Fibroblast of skin of back (primary cell): Measurements from ENCODE around the gene EPM2A. TPM values are rescaled to one million over a fixed set of nuclear protein-coding genes. Genes with fewer than 3 reads are reported as not detected.
"Not testable (repeated sequence)": the region's sequence is repeated elsewhere in the genome, so short reads cannot be mapped to it uniquely, and the experiment has no call there.

Source experiments
- DNase-seq: peaks from one replicate; pipeline ENCODE4 v3.0.0-alpha.2; 2013
- polyA plus RNA-seq, 2 experiments: library from polyadenylated mRNA; unstranded; fragments of 120-200 nt; gene quantifications; one replicate each; pipeline ENCODE4 v1.2.1, GENCODE V29; 2013; ENCODE audit not compliant: insufficient read length in 2 of 2

EPM2A gene
- 3.4 TPM for polyA plus RNA-seq (2013, experiment 1 of 2; ENCODE audit: insufficient read length)
- 4.4 TPM for polyA plus RNA-seq (2013, experiment 2 of 2; ENCODE audit: insufficient read length)

GRCh38 chr6:145735356-145736165 lies at the start of gene EPM2A:
TSS of gene EPM2A (minus strand) at chr6:145735520. CDS start at chr6:145735498, 22 bp downstream.
- DNase-seq: peak; percentile 86

- no peak for DNase-seq
Measured at GRCh38 chr6:145784683-145785082, 49.4 kb upstream of the EPM2A start.

- no peak for DNase-seq
Measured at GRCh38 chr6:145783796-145784195, 48.5 kb upstream of the EPM2A start.

GRCh38 chr6:145772846-145773245 lies 37.5 kb upstream of the EPM2A start:
- DNase-seq: no peak

DNA sequence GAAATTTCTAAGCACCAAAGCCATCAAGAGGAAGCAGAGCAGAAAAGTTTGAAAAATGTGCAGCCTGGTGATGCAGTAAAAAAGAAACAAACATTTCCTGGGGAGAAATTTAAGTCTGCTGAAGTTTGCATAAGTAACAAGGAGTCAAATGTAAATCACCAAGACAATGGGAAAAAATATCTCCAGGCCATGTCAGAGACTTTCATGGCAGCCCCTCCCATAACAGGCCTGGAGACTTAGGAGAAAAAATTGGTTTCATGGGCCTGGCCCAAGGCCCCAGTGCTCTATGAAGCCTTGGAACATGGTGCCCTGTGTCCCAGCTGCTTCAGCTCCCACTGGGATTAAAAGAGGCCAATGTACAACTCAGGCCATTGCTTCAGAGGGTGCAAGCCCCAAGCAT lies 30.1 kb upstream of the EPM2A start:
- DNase-seq: no peak

DNA sequence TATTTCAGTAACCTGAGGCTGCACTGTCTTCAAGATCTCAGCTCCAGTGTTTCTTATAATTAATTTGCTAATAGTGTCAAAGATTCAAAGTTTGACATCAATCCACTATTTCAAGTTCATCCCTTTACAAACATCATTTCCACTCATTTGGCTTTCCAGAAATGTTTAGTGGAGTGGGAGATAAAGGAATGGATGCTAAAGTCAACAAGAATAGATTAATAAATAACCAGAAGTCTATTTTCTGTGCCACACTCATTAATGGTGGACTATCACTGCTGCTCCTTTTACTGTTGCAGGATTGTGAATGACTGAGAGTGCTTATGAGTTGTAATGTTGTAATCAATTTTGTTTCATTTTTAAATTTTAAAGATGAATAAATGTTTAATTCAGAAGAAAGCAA lies 28.4 kb upstream of the EPM2A start:
- no peak for DNase-seq

DNA sequence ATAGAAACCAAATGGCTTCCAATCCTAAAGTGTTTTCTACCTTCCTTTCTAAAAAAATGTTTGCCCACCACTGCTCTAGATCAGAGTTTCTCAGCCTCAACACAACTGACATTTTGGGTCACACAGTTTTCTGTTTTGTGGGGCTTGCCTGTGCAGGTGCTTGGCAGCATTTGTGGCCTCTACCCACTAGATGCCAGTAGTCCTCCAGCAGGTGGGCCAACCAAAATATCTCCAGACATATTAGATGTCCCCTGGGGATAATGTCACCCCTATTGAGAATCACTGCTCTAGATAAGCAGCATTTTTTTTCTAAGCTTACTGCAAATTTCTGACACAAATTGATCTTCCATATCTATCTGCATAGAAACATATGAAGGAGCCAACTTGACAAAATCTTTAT lies 26.3 kb upstream of the EPM2A start:
- DNase-seq: no peak

DNA sequence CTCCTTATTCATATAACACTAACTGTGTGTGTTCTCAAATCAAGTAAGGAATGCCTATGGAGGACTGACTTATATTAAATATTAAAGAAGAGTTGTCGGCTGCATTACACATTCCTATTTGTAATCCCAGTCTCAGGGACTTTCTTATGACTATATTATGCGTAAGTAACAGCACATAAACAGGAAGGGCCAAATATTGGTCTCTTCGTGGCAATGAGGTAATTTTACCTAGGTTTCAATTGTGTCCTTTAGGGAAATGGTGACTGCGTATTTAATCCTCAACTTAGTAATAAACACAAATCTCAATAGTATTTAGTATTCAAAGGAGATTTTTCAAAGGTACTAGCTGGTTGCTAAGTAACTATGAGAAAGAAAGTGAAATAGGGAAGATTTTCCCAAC lies 22.8 kb upstream of the EPM2A start:
- DNase-seq: no peak

DNA sequence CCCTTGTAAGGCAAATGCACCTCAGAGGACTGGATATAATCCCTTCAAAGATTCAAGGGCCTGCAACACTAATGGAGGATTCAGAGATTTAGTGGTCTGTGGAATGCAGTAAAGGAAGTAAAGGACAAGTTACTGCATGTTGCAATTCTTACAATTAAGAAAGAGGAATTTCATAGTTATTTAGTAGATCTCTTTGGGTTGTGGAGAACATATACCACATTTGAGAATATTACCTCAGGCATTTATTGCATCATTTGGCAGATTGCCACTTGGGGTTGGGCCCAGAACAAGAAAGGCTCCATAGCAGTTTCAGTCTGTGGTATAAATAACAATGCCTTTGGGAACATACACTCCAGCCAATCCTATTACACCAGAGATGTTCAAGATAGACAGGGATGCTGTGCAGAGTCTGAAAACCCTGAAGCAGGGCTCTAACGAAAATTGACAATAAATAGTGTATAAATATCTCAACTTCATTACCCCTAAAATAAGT lies 20.9 kb upstream of the EPM2A start:
- peak; percentile 82 for DNase-seq

GRCh38 chr6:145755682-145756081 lies 20.4 kb upstream of the EPM2A start:
- no peak for DNase-seq

DNA sequence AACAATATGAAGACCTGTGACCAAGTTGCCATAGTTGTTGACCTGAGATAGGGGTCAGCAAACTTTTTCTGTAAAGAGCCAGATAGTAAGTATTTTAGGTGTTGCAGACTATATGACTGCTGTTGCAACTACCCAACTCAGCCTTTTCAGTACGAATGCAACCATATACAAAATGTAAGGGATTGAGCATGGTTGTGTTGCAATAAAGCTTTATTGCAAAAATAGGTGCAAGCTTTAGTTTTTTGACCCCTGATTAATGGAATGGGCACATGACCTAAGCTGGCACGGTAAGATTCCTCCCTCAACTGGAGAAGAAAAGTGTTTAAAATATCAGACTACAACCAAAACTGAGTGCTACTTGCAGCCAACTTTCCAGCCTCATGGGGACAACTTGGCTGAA lies 17.3 kb upstream of the EPM2A start:
- no peak for DNase-seq

GRCh38 chr6:145749632-145750031 lies 14.3 kb upstream of the EPM2A start:
- DNase-seq: peak; percentile 84

- no peak for DNase-seq
Measured at GRCh38 chr6:145745861-145746260, 10.5 kb upstream of the EPM2A start.

DNA sequence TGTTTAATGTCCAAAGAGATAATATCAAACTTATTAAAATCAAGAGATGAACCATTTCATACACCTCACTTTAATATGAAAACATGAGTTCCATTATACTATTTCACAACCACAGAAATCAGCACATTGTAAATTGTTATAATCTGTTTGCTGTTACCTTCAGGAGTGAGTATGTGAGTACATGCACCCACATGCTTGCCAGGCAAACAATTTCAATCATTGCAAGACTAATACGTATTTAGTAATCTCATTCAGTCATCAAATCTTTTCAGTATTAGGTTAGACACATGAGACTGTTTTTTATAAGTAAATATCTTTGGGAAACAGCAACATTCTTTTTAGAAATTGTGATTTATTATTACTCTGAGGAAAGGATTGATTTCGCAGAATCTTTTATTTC lies 9.3 kb upstream of the EPM2A start:
- no peak for DNase-seq

- no peak for DNase-seq
Measured at GRCh38 chr6:145743332-145743731, 8.0 kb upstream of the EPM2A start.

DNA sequence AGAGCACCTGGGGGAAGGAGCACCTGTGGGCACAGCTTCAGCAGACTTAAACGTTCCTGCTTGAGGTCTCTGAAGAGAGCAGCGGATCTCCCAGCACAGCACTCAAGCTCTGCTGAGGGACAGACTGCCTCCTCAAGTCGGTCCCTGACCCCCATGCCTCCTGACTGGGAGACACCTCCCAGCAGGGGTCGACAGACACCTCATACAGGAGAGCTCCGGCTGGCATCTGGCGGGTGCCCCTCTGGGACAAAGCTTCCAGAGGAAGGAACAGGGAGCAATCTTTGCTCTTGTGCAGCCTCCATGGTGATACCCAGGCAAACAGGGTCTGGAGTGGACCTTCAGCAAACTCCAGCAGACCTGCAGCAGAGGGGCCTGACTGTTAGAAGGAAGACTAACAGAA lies 7.2 kb upstream of the EPM2A start:
- DNase-seq: not testable (repeated sequence)

- not testable (repeated sequence) for DNase-seq
Measured at GRCh38 chr6:145739685-145740084, 4.4 kb upstream of the EPM2A start.

GRCh38 chr6:145738265-145738664 lies 2.9 kb upstream of the EPM2A start:
- DNase-seq: no peak

DNA sequence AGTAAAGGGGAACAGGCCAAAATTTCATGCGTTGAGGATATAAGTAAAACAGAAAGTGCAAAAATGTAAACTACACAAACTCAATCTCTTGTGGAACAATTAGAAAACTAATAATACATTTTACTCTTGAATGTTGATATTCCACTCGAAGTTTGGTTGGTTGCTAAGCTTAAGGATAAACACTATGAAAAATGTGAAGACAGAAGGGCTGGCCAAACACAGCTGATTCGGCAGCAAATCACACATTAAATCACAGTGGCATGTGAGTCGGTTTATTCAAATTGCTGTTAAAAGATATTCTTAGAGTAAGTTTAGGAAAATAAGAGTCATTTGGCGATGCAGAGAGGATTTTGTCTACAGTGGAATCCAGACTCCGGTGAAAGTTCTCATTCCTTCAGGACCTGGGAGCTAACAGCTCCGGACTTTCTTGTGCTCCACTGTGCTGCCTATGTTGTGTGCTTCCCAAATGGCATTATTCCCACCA lies 1.4 kb upstream of the EPM2A start:
- peak; percentile 16 for DNase-seq

GRCh38 chr6:145734486-145735355 lies 599 bp downstream of the EPM2A start:
- DNase-seq: peak; percentile 91

GRCh38 chr6:145733810-145734209 lies 1.5 kb downstream of the EPM2A start:
- no peak for DNase-seq

DNA sequence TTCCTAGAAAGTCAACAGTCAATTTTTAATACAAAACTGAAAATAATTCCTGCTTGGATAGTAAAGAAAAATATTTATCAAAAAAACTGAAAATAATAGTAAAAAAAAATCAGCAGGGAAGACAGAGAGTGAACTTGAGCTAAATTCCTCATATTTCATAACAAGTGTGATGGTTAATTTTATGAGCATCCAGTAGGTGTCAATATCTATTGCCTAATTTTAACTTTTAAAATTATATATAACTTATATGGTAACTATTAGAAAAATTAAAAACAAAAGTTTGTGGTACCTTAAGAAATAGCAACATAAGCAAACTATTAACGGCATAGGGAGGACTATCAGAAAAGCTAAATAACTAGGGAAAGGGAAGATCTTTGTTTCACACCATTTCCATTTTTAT lies 2.1 kb downstream of the EPM2A start:
- DNase-seq: no peak

DNA sequence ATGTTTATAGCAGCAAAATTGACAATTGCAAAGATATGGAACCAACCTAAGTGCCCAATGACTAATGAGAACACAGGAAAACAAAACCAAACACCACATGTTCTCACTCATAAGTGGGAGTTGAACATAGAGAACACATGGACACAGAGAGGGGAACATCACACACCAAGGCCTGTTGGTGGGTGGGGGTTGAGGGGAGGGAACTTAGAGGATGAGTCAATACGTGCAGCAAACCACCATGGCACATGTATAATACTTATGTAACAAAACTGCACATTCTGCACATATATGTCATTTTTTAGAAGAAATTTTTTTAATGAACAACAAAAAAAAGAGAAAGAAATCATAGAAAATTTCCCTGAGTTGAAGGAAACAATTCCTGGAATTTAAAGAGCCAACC lies 3.9 kb downstream of the EPM2A start:
- peak; percentile 33 for DNase-seq
